OCI-LY1 (cell line): Measurements from ENCODE around the gene WIPF2.

Experiments used
- CTCF ChIP-seq: fragments of 200-600 bp; sonication (generic), shearing (Covaris generic); IDR thresholded peaks from 2 replicates; pipeline ENCODE4 v1.5.1; 2017; ENCODE audit warnings: mild to moderate bottlenecking, antibody characterized with exemption, low read length, moderate library complexity, mixed read lengths
- EZH2 ChIP-seq: fragments of 200-600 bp; sonication (generic), shearing (Covaris generic); IDR thresholded peaks from 2 replicates; pipeline ENCODE4 v1.8.0; 2017; ENCODE audit warnings: borderline replicate concordance, mixed run types, mild to moderate bottlenecking, antibody characterized with exemption, low read length, moderate library complexity, mixed read lengths

GRCh38 chr17:40209404-40210093 is 9.6 kb upstream of the WIPF2 start:
- TF ChIP-seq CTCF (no peak), EZH2 (no peak)
